ENCODE results near the gene LSM12. TPM values are rescaled to one million over a fixed set of nuclear protein-coding genes. Genes with fewer than 3 reads are reported as not detected.

Gene LSM12
- total and polyA plus RNA-seq, 2 of the 8 experiments (the other 6 are each of a cell fraction or from before 2014, with no cell fraction given): 69.8 to 142 TPM

DNA sequence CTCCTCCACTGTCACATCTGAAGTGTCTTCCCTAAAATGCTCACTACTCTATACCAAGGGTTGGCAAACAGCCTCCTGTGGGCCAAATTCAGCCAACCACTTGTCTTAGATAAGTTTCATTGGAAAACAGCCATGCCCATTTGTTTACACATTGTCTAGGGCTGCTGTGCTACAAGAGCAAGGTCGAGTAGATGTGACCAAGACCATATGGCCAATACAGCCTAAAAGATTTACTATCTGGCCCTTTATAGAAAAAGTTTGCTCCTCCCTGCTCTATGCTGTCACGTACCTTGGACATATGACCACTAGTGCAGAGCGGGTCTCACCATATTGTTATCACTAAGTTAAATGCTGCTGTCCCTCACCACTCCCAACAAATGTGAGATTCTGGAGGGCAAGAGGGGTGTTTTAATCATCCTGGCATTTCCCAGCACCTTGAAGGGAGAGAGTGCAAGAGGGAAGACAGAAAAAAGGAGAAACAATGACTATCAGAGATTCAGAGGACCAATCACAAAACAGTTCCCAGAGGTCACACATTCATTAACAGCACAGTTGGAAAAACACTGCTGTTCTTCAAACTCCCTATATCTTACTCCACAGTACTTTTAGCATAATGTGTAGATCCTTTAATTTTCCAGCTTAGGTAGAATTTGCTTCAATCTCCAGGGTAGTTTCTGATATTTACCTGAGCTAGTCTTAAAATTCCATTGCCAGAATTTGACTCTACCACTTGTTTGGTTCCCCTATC lies 13.2 kb downstream of the LSM12 start (continued):
- TF ChIP-seq TAF7 (optimal IDR thresholded peaks at IDR 0.05; ENCODE audit: borderline replicate concordance, low read depth, low read length) (no peak), SIRT6 (IDR thresholded peaks at IDR 0.05; ENCODE audit: low read length) (no peak), SIX5 (IDR thresholded peaks at IDR 0.05; ENCODE audit: low read depth, low read length) (no peak)
- TF ChIP-seq, protein P1, sequence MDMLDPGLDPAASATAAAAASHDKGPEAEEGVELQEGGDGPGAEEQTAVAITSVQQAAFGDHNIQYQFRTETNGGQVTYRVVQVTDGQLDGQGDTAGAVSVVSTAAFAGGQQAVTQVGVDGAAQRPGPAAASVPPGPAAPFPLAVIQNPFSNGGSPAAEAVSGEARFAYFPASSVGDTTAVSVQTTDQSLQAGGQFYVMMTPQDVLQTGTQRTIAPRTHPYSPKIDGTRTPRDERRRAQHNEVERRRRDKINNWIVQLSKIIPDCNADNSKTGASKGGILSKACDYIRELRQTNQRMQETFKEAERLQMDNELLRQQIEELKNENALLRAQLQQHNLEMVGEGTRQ (IDR thresholded peaks at IDR 0.05; ENCODE audit: low read length): no peak
- TF ChIP-seq, protein P2, sequence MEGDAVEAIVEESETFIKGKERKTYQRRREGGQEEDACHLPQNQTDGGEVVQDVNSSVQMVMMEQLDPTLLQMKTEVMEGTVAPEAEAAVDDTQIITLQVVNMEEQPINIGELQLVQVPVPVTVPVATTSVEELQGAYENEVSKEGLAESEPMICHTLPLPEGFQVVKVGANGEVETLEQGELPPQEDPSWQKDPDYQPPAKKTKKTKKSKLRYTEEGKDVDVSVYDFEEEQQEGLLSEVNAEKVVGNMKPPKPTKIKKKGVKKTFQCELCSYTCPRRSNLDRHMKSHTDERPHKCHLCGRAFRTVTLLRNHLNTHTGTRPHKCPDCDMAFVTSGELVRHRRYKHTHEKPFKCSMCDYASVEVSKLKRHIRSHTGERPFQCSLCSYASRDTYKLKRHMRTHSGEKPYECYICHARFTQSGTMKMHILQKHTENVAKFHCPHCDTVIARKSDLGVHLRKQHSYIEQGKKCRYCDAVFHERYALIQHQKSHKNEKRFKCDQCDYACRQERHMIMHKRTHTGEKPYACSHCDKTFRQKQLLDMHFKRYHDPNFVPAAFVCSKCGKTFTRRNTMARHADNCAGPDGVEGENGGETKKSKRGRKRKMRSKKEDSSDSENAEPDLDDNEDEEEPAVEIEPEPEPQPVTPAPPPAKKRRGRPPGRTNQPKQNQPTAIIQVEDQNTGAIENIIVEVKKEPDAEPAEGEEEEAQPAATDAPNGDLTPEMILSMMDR (IDR thresholded peaks at IDR 0.05; ENCODE audit: control extremely low read depth in 1 of 3, insufficient read depth in 1 of 3, low read depth in 1 of 3, low read length in 3 of 3): no peak
- TF ChIP-seq, protein P3, sequence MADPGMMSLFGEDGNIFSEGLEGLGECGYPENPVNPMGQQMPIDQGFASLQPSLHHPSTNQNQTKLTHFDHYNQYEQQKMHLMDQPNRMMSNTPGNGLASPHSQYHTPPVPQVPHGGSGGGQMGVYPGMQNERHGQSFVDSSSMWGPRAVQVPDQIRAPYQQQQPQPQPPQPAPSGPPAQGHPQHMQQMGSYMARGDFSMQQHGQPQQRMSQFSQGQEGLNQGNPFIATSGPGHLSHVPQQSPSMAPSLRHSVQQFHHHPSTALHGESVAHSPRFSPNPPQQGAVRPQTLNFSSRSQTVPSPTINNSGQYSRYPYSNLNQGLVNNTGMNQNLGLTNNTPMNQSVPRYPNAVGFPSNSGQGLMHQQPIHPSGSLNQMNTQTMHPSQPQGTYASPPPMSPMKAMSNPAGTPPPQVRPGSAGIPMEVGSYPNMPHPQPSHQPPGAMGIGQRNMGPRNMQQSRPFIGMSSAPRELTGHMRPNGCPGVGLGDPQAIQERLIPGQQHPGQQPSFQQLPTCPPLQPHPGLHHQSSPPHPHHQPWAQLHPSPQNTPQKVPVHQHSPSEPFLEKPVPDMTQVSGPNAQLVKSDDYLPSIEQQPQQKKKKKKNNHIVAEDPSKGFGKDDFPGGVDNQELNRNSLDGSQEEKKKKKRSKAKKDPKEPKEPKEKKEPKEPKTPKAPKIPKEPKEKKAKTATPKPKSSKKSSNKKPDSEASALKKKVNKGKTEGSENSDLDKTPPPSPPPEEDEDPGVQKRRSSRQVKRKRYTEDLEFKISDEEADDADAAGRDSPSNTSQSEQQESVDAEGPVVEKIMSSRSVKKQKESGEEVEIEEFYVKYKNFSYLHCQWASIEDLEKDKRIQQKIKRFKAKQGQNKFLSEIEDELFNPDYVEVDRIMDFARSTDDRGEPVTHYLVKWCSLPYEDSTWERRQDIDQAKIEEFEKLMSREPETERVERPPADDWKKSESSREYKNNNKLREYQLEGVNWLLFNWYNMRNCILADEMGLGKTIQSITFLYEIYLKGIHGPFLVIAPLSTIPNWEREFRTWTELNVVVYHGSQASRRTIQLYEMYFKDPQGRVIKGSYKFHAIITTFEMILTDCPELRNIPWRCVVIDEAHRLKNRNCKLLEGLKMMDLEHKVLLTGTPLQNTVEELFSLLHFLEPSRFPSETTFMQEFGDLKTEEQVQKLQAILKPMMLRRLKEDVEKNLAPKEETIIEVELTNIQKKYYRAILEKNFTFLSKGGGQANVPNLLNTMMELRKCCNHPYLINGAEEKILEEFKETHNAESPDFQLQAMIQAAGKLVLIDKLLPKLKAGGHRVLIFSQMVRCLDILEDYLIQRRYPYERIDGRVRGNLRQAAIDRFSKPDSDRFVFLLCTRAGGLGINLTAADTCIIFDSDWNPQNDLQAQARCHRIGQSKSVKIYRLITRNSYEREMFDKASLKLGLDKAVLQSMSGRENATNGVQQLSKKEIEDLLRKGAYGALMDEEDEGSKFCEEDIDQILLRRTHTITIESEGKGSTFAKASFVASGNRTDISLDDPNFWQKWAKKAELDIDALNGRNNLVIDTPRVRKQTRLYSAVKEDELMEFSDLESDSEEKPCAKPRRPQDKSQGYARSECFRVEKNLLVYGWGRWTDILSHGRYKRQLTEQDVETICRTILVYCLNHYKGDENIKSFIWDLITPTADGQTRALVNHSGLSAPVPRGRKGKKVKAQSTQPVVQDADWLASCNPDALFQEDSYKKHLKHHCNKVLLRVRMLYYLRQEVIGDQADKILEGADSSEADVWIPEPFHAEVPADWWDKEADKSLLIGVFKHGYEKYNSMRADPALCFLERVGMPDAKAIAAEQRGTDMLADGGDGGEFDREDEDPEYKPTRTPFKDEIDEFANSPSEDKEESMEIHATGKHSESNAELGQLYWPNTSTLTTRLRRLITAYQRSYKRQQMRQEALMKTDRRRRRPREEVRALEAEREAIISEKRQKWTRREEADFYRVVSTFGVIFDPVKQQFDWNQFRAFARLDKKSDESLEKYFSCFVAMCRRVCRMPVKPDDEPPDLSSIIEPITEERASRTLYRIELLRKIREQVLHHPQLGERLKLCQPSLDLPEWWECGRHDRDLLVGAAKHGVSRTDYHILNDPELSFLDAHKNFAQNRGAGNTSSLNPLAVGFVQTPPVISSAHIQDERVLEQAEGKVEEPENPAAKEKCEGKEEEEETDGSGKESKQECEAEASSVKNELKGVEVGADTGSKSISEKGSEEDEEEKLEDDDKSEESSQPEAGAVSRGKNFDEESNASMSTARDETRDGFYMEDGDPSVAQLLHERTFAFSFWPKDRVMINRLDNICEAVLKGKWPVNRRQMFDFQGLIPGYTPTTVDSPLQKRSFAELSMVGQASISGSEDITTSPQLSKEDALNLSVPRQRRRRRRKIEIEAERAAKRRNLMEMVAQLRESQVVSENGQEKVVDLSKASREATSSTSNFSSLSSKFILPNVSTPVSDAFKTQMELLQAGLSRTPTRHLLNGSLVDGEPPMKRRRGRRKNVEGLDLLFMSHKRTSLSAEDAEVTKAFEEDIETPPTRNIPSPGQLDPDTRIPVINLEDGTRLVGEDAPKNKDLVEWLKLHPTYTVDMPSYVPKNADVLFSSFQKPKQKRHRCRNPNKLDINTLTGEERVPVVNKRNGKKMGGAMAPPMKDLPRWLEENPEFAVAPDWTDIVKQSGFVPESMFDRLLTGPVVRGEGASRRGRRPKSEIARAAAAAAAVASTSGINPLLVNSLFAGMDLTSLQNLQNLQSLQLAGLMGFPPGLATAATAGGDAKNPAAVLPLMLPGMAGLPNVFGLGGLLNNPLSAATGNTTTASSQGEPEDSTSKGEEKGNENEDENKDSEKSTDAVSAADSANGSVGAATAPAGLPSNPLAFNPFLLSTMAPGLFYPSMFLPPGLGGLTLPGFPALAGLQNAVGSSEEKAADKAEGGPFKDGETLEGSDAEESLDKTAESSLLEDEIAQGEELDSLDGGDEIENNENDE (IDR thresholded peaks at IDR 0.05; ENCODE audit: insufficient replicate concordance, low read length): no peak

Measured in H1 (cell line).